B cell (primary cell): ENCODE measurements around the gene AQP6. TPM values are rescaled to one million over a fixed set of nuclear protein-coding genes. Genes with fewer than 3 reads are reported as not detected.

Experiments used
- ATAC-seq: fragments of 200-7000 bp; cut with Tn5 transposase; one replicate; pipeline ENCODE4 v1.10.0; 2021; ENCODE audit warnings: low read depth, mild to moderate bottlenecking, moderate number of reproducible peaks, moderate library complexity
- CTCF ChIA-PET: fragments of 350-600 bp; sonication (Branson Sonifier 250); formaldehyde crosslinking; loops from one replicate; lab custom pipeline; 2021; ENCODE audit warnings: antibody characterized with exemption, inconsistent platforms; lab: Charles Lee
- POLR2A ChIA-PET: fragments of 350-600 bp; sonication (Branson Sonifier 250); formaldehyde crosslinking; loops from one replicate; lab custom pipeline; 2021; ENCODE audit warnings: antibody characterized with exemption; lab: Charles Lee
- DNase-seq: peaks from one replicate; pipeline ENCODE4 v3.0.0; 2013
- H2AFZ ChIP-seq: 2 replicates; pipeline ENCODE4 v1.6.1; 2012; ENCODE audit warnings: mild to moderate bottlenecking, low read depth, low read length; ENCODE audit not compliant: insufficient read depth, poor library complexity, severe bottlenecking
- H3K27ac ChIP-seq, 2 donors: 1 replicate in 1 of 2; 2 replicates in 1 of 2; pipeline ENCODE4 v1.5.1; 2012 to 2013; ENCODE audit warnings: low read length in 2 of 2, mild to moderate bottlenecking in 2 of 2, moderate library complexity in 1 of 2
- H3K27me3 ChIP-seq, 4 experiments: fragments of 200-600 bp in 1 of 4; sonication (generic) in 1 of 4; replicated peaks in 1 of 4; 1 replicate in 2 of 4; 2 replicates in 2 of 4; pipeline versions ENCODE4 v1.6.1 to v1.7.0; 2013 to 2016; ENCODE audit warnings: low read length in 3 of 4, mild to moderate bottlenecking in 2 of 4, mixed read lengths in 1 of 4, moderate library complexity in 1 of 4; ENCODE audit not compliant: insufficient read depth in 4 of 4, control insufficient read depth in 3 of 4; ENCODE audit errors: control extremely low read depth in 1 of 4
- H3K36me3 ChIP-seq, 2 experiments: replicated peaks in 1 of 2; 1 replicate in 1 of 2; 2 replicates in 1 of 2; pipeline versions ENCODE4 v1.6.1 to v1.7.1; 2013; ENCODE audit warnings: low read length in 1 of 2; ENCODE audit not compliant: insufficient read depth in 2 of 2, control insufficient read depth in 1 of 2; ENCODE audit errors: control extremely low read depth in 1 of 2, extremely low read depth in 1 of 2
- H3K4me1 ChIP-seq, 2 donors: fragments of 200-600 bp in 1 of 2; sonication (generic) in 1 of 2; 1 replicate in 1 of 2; 2 replicates in 1 of 2; pipeline versions ENCODE4 v1.5.1 to v1.6.1; 2013 to 2017; ENCODE audit warnings: low read length in 2 of 2; ENCODE audit not compliant: control insufficient read depth in 2 of 2, insufficient read depth in 2 of 2
- H3K4me2 ChIP-seq: replicated peaks from 2 replicates; pipeline ENCODE3; 2012; ENCODE audit warnings: mild to moderate bottlenecking, low read depth, low read length; ENCODE audit not compliant: poor library complexity, severe bottlenecking
- H3K4me3 ChIP-seq, 5 experiments: fragments of 200-600 bp in 1 of 5; sonication (generic) in 1 of 5; 1 replicate in 3 of 5; 2 replicates in 2 of 5; pipeline versions ENCODE4 v1.5.1 to v1.7.0; 2011 to 2016; ENCODE audit warnings: low read length in 4 of 5, mild to moderate bottlenecking in 4 of 5, low read depth in 2 of 5, control low read depth in 1 of 5, moderate library complexity in 1 of 5; ENCODE audit not compliant: insufficient read depth in 1 of 5; ENCODE audit errors: control extremely low read depth in 1 of 5, extremely low read depth in 1 of 5
- H3K79me2 ChIP-seq: fragments of 200-600 bp; sonication (generic); one replicate; pipeline ENCODE4 v1.6.0; 2016; ENCODE audit warnings: low read length; ENCODE audit not compliant: control insufficient read depth, insufficient read depth
- H3K9ac ChIP-seq: fragments of 200-600 bp; sonication (generic); 2 replicates; pipeline ENCODE4 v1.6.1; 2017; ENCODE audit warnings: mild to moderate bottlenecking, low read length, moderate library complexity
- H3K9me3 ChIP-seq, 3 donors: one replicate each; pipeline versions ENCODE4 v1.6.1 to v1.7.1; 2013; ENCODE audit warnings: low read length in 2 of 3; ENCODE audit not compliant: control insufficient read depth in 2 of 3, insufficient read depth in 1 of 3; ENCODE audit errors: control extremely low read depth in 1 of 3
- H4K20me1 ChIP-seq: 2 replicates; pipeline ENCODE4 v1.6.0; 2012; ENCODE audit warnings: mild to moderate bottlenecking, low read length; ENCODE audit not compliant: insufficient read depth, control insufficient read depth, poor library complexity, severe bottlenecking
- H3K27ac Mint-ChIP-seq: one replicate; pipeline ENCODE4 v1.8.0; 2021; ENCODE audit warnings: mixed read lengths
- H3K27me3 Mint-ChIP-seq: one replicate; pipeline ENCODE4 v1.8.0; 2021; ENCODE audit warnings: mixed read lengths
- H3K4me1 Mint-ChIP-seq: one replicate; pipeline ENCODE4 v1.8.0; 2021; ENCODE audit warnings: mixed read lengths
- H3K4me3 Mint-ChIP-seq: one replicate; pipeline ENCODE4 v1.8.0; 2021; ENCODE audit warnings: mixed read lengths
- H3K9me3 Mint-ChIP-seq: one replicate; pipeline ENCODE4 v1.8.0; 2022; ENCODE audit warnings: mixed read lengths; ENCODE audit not compliant: insufficient read depth
- CTCF ChIP-seq: fragments of 200-600 bp; IDR thresholded peaks from one replicate; pipeline ENCODE4 v1.8.0; 2022; ENCODE audit warnings: antibody characterized with exemption, mild to moderate bottlenecking
- EZH2 ChIP-seq: IDR thresholded peaks from 2 replicates; pipeline ENCODE4 v1.6.1; 2012; ENCODE audit warnings: borderline replicate concordance, low read depth, mild to moderate bottlenecking, moderate library complexity, low read length; ENCODE audit not compliant: insufficient read depth, poor library complexity, severe bottlenecking
- WGBS: methylation state at CpG from one replicate; pipeline ENCODE4 v1.1.5; 2013; ENCODE audit warnings: missing lambda C conversion rate; ENCODE audit not compliant: insufficient coverage; 5-methylcytosine and 5-hydroxymethylcytosine counted together
- intact Hi-C: fragments of 100-400 bp; cut with micrococcal nuclease; formaldehyde crosslinking; loops from one replicate; pipeline ENCODE4 v1.10.0; 2022
- polyA plus RNA-seq: library from polyadenylated mRNA; depleted of rRNA; stranded (reverse); fragments of >200 nt; gene quantifications from 2 replicates; pipeline ENCODE4 v1.2.3, GENCODE V29; 2012
- total RNA-seq, 2 donors: library from RNA; stranded (reverse); fragments of 120-200 nt in 1 of 2; gene quantifications; 1 replicate in 1 of 2; 2 replicates in 1 of 2; pipeline versions ENCODE4 v1.2.3 to v1.2.4, GENCODE V29; 2013 to 2022

Gene AQP6
- total and polyA plus RNA-seq, 2 donors (not counting 1 experiment from before 2014, with no cell fraction given) = not detected

DNA sequence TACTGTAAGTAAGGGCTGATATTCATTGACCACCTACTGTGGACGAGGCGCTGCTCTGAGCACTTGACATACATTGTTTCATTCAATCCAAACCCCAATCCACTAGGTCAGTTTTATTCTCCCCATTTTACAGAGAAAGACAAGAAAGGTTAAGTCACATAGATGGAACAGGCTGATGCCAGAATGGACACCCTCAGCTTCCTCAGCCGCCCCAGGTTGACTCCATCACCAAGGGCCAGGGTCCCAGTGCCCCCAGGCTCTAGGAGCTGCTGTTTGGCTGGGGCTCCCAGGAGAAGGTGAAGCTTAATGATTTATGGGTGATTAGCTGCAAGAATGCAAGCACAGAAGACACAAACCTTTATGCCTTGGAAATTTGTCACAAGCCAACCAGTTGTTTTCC is 22.9 kb upstream of the AQP6 start:
- H3K4me3 Mint-ChIP-seq = no peak overlapping the region
- Histone ChIP-seq H3K9ac (no peak overlapping the region), H3K9me3 (no peaks in the 10 kb centered on the region), H4K20me1 (no peaks in the 10 kb centered on the region), H3K4me3 (no peak overlapping the region), H3K27me3 (peaks cover 0 to 33% (median 12%) of the 10 kb centered on the region in 4 experiments), H3K27ac (no peak overlapping the region), H3K79me2 (no peaks in the 10 kb centered on the region), H3K4me2 (no peak overlapping the region), H2AFZ (no peak overlapping the region), H3K36me3 (no peaks in the 10 kb centered on the region), H3K4me1 (peaks cover 0 to 8% of the 10 kb centered on the region in 2 donors)
- 96% methylated on average over 3 of the region's 3 CpGs for WGBS
- no peak for DNase-seq
- ChIA-PET POLR2A (no interaction called here), CTCF (interaction anchor here (1.7 kb wide), 1 partner anchor 17 kb away, joined by 7 read pairs; no protein-coding TSS in a partner anchor)
- ATAC-seq = no peak
- peaks cover 23% of the 10 kb centered on the region for H3K27me3 Mint-ChIP-seq
- H3K27ac Mint-ChIP-seq = no peak overlapping the region
- no peaks in the 10 kb centered on the region for H3K9me3 Mint-ChIP-seq
- TF ChIP-seq CTCF (no peak), EZH2 (no peak)
- intact Hi-C loops = no loop called here
- H3K4me1 Mint-ChIP-seq = peaks cover 8% of the 10 kb centered on the region

GRCh38 chr12:49950273-49951251 is 22.2 kb upstream of the AQP6 start, which contains the start of gene AQP2:
TSS of gene AQP2 (plus strand) at chr12:49950737. CDS start at chr12:49950831, 94 bp downstream.
- DNase-seq (no peak), ATAC-seq (no peak)
- intact Hi-C loops = no loop called here
- Mint-ChIP-seq H3K4me3 (no peak within 1 kb of the TSS), H3K27ac (no peak within 1 kb of the TSS), H3K27me3 (peaks cover 21% of the 10 kb centered on the region), H3K9me3 (no peaks in the 10 kb centered on the region), H3K4me1 (peaks cover 5% of the 10 kb centered on the region)
- WGBS = 87% methylated on average over 30 of the region's 32 CpGs
- Histone ChIP-seq H3K27ac (no peak within 1 kb of the TSS), H4K20me1 (no peaks in the 10 kb centered on the region), H3K36me3 (no peaks in the 10 kb centered on the region), H3K27me3 (peaks cover 0 to 38% (median 14%) of the 10 kb centered on the region in 4 experiments), H3K9me3 (no peaks in the 10 kb centered on the region), H2AFZ (no peak within 1 kb of the TSS), H3K4me3 (no peak within 1 kb of the TSS), H3K4me1 (peaks cover 0 to 5% of the 10 kb centered on the region in 2 donors), H3K4me2 (no peak within 1 kb of the TSS), H3K9ac (no peak within 1 kb of the TSS), H3K79me2 (no peaks in the 10 kb centered on the region)
- TF ChIP-seq CTCF (no peak), EZH2 (no peak)
- ChIA-PET CTCF (interaction anchor here (1.7 kb wide), 1 partner anchor 16 kb away, joined by 7 read pairs; no protein-coding TSS in a partner anchor), POLR2A (no interaction called here)
